ENCODE results near the gene LBHD2. TPM values are rescaled to one million over a fixed set of nuclear protein-coding genes. Genes with fewer than 3 reads are reported as not detected.

Gene LBHD2
- total RNA-seq, 1 donor from 2014 or later: not detected

DNA sequence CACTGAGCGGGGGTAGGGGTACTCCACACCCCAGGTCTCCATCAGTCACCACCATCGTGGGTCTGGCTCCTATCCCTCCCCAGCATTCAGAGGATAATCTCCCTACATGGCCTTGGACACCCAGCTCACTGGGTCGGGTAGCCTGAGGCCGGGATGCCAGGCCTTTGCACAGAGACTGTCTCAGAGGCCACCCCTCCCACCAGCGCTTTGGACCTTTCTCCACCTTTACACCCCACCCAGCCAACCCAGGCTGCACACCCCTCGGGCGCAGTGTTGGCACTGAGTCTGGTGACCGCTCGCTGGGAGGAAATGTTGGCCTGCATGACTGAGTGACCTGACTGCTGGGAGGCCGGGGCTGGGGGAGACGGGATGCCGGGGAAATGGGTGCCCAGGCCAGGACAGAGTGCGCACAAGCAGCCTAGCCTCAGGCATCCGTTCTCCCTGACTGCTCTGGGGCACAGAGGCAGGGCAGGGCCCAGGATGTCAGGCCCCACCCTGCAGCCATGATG, 10.6 kb upstream of the LBHD2 start:
- Mint-ChIP-seq H3K4me3 (no peak overlapping the region), H3K9me3 (no peaks in the 10 kb centered on the region), H3K4me1 (ENCODE audit: unreplicated experiment) (peaks cover 6% of the 10 kb centered on the region), H3K27ac (no peak overlapping the region), H3K36me3 (no peaks in the 10 kb centered on the region), H3K27me3 (no peaks in the 10 kb centered on the region)
- TF ChIP-seq, protein P1, sequence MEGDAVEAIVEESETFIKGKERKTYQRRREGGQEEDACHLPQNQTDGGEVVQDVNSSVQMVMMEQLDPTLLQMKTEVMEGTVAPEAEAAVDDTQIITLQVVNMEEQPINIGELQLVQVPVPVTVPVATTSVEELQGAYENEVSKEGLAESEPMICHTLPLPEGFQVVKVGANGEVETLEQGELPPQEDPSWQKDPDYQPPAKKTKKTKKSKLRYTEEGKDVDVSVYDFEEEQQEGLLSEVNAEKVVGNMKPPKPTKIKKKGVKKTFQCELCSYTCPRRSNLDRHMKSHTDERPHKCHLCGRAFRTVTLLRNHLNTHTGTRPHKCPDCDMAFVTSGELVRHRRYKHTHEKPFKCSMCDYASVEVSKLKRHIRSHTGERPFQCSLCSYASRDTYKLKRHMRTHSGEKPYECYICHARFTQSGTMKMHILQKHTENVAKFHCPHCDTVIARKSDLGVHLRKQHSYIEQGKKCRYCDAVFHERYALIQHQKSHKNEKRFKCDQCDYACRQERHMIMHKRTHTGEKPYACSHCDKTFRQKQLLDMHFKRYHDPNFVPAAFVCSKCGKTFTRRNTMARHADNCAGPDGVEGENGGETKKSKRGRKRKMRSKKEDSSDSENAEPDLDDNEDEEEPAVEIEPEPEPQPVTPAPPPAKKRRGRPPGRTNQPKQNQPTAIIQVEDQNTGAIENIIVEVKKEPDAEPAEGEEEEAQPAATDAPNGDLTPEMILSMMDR (conservative IDR thresholded peaks at IDR 0.05): no peak
- DNase-seq (ENCODE audit: extremely low spot score, unreplicated experiment): no peak

DNA sequence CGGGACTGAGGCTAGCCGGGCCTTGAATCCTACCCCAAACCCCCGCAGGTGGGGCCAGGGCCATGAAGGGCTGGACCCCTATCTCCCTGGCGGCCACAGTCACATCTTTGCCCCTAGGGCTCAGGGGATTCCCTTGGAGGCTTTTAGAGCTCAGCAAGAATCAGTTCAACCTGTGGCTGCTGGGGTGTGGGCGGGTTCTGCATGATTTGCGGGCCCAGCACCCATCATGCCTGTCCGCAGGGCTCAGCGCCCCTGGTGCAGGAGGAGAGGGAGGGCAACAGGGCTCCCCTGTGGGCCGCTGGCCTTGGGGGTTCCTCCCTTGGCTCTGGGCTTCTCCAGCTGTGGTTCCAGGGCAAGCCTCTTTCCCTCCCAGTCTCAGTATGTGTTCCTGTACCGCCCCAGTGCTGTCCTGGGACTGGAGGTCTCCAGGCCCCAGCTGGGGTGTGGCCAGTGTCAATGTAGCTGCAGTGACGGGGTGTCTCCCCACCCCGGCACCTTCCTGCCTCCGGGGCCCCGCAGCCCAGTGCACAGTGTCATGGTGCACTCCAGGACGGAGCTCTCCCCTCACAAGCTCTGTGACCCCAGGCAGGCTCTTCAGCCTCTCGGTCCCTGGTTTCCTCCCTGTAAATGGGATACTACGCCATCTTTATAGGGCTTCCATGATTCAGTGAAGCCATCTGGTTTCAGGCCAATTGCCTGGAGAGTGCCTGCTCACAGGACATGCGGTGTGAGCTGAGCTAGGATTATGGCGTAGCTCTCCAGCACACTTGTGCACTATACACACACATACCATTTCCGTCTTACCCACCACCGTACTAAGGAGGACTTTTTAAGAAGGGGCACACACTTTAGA, 9.9 kb upstream of the LBHD2 start:
- Mint-ChIP-seq H3K27me3 (no peaks in the 10 kb centered on the region), H3K27ac (peak overlapping the region; percentile 55), H3K9me3 (no peaks in the 10 kb centered on the region), H3K36me3 (no peaks in the 10 kb centered on the region), H3K4me3 (peak overlapping the region; percentile 58), H3K4me1 (ENCODE audit: unreplicated experiment) (peaks cover 6% of the 10 kb centered on the region)
- TF ChIP-seq, protein P1 (conservative IDR thresholded peaks at IDR 0.05): no peak
- no peak for DNase-seq (ENCODE audit: extremely low spot score, unreplicated experiment)

DNA sequence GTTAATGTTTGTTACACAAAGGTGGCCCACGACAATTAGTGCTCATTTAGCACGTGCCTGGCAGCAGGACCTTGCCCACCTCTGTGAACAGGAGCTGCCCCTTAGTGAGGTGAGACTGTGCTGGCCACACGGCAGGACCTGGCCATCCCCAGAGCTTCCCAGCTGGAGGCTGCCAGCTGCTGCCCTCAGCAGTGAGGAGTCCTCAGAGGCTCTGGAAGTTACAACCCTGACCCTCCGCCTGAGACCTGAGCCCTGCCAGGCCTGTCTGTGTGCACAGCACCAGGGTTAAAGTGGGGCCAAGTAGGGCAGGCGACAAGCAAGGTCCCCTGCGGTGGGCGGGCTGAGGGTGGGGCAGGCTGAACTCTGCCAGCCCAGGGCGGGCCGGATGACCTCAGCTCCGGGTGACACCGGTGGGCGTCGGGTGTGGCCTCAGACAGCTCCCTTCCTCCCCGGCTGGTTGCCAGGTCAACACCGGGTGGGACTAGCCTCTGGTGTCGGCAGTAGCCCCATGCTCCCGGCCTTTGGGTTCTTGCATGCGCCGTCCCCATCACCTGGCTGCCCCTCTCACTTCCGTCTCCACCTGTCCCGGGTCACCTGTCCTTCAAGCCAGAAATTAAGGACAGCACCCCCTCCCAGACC, 9.2 kb upstream of the LBHD2 start:
- TF ChIP-seq, protein P1 (conservative IDR thresholded peaks at IDR 0.05): no peak
- peak overlapping the region; percentile 55 for H3K27ac Mint-ChIP-seq
- DNase-seq (ENCODE audit: extremely low spot score, unreplicated experiment): no peak
- no peaks in the 10 kb centered on the region for H3K27me3 Mint-ChIP-seq
- peak overlapping the region; percentile 58 for H3K4me3 Mint-ChIP-seq
- no peaks in the 10 kb centered on the region for H3K36me3 Mint-ChIP-seq
- H3K4me1 Mint-ChIP-seq (ENCODE audit: unreplicated experiment): peaks cover 6% of the 10 kb centered on the region
- H3K9me3 Mint-ChIP-seq: no peaks in the 10 kb centered on the region

DNA sequence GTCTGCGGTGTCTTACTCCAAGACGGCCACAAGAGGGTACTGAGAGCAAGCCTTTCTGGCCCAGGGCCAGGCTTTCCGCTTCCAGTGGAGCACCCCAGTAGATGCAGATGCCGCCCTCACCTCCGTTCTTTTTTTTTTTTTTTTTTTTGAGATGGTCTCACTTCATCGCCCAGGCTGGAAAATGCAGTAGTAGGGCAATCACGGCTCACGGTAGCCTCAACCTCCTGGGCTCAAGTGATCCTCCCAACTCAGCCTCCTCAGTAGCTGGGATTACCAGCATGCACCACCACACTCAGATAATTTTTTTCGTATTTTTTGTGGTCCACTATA, 5.6 kb upstream of the LBHD2 start:
- Mint-ChIP-seq H3K9me3 (no peaks in the 10 kb centered on the region), H3K27ac (no peak overlapping the region), H3K4me1 (ENCODE audit: unreplicated experiment) (peaks cover 6% of the 10 kb centered on the region), H3K4me3 (no peak overlapping the region), H3K36me3 (no peaks in the 10 kb centered on the region), H3K27me3 (no peaks in the 10 kb centered on the region)
- TF ChIP-seq, protein P1 (conservative IDR thresholded peaks at IDR 0.05): peak; percentile 82
- peak; percentile 80 for DNase-seq (ENCODE audit: extremely low spot score, unreplicated experiment)

DNA sequence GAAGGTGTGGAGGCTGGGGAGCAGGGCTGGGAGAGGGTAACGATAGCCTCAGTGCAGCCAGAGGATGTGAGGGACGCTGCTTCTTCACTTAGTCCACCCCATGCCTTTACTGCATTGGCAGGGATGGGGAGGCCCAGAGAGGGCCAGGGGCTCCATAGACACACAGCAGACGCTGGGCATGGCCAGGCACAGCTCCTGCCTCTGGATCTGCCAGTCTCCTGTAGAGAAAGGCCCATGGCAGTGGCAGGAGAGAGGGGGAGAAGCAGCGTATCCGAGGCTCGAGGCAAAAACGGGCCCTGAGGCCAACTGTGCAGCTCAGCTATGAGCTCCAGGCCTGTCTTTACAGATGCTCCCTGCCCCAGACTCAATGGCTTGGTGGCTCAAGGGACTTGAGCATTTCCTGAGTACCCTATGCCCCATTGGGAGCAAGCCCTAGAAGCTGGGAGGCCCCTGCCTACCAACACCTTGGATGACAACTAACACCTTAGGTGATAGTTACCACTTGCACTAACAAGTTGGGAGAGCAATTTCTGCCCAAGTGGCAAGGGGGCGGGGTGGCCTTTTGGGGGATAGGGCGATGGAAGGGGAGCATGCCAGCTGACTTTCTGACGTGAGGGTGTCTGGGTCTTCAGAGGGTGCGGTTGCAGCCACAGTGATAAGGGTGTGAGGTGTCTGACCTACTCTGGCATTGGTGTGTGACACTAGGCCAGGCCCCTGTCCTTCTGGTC, 5.0 kb upstream of the LBHD2 start:
- no peak for DNase-seq (ENCODE audit: extremely low spot score, unreplicated experiment)
- TF ChIP-seq, protein P1 (conservative IDR thresholded peaks at IDR 0.05): no peak
- Mint-ChIP-seq H3K4me1 (ENCODE audit: unreplicated experiment) (peaks cover 6% of the 10 kb centered on the region), H3K4me3 (no peak overlapping the region), H3K36me3 (no peaks in the 10 kb centered on the region), H3K27me3 (peaks cover 4% of the 10 kb centered on the region), H3K27ac (no peak overlapping the region), H3K9me3 (no peaks in the 10 kb centered on the region)

All from type B pancreatic cell (in vitro differentiated cells).